PFSK-1 (cell line): ENCODE data around the gene SLC29A1.

ENCODE experiments used
- POLR2AphosphoS5 ChIP-seq: IDR thresholded peaks from 2 replicates; pipeline ENCODE4 v1.6.1; 2012; ENCODE audit warnings: low read depth, mild to moderate bottlenecking, control low read depth, low read length, moderate library complexity
- TAF1 ChIP-seq: IDR thresholded peaks from 2 replicates; pipeline ENCODE4 v1.6.1; 2012; ENCODE audit warnings: low read length, control low read depth, borderline replicate concordance; ENCODE audit not compliant: insufficient read depth
- TF ChIP-seq, protein P1 (sequence below), 2 experiments: IDR thresholded peaks; 2 replicates each; pipeline versions ENCODE4 v1.6.1 to v1.8.0; 2011 to 2012; ENCODE audit warnings: low read depth in 2 of 2, low read length in 2 of 2, control low read depth in 1 of 2, inconsistent platforms in 1 of 2, mild to moderate bottlenecking in 1 of 2, moderate library complexity in 1 of 2; ENCODE audit not compliant: insufficient read depth in 1 of 2

DNA sequence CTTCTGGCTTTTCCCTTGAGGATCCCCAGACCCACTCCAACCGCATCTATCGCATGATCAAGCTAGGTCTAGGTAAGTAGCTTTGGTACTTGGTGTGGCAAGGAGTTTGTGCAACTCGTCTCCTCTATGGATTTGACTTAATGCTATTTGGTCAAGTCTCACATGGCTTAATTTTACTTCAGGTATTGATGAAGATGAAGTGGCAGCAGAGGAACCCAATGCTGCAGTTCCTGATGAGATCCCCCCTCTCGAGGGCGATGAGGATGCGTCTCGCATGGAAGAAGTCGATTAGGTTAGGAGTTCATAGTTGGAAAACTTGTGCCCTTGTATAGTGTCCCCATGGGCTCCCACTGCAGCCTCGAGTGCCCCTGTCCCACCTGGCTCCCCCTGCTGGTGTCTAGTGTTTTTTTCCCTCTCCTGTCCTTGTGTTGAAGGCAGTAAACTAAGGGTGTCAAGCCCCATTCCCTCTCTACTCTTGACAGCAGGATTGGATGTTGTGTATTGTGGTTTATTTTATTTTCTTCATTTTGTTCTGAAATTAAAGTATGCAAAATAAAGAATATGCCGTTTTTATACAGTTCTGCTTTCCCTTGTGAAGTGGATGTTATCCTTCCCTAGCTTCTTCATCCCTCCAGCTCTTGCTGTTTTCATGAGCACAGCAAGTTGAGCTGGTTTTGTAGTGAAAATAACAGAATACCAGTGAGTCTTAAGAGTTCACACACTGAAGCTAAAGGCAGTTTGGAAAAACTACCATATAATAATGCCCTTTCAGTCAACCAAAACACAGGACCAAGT, 30.1 kb downstream of the SLC29A1 start:
- TF ChIP-seq POLR2AphosphoS5 (no peak; the same call in 1 of the 2 replicates), TAF1 (no peak)
- TF ChIP-seq, protein P1, sequence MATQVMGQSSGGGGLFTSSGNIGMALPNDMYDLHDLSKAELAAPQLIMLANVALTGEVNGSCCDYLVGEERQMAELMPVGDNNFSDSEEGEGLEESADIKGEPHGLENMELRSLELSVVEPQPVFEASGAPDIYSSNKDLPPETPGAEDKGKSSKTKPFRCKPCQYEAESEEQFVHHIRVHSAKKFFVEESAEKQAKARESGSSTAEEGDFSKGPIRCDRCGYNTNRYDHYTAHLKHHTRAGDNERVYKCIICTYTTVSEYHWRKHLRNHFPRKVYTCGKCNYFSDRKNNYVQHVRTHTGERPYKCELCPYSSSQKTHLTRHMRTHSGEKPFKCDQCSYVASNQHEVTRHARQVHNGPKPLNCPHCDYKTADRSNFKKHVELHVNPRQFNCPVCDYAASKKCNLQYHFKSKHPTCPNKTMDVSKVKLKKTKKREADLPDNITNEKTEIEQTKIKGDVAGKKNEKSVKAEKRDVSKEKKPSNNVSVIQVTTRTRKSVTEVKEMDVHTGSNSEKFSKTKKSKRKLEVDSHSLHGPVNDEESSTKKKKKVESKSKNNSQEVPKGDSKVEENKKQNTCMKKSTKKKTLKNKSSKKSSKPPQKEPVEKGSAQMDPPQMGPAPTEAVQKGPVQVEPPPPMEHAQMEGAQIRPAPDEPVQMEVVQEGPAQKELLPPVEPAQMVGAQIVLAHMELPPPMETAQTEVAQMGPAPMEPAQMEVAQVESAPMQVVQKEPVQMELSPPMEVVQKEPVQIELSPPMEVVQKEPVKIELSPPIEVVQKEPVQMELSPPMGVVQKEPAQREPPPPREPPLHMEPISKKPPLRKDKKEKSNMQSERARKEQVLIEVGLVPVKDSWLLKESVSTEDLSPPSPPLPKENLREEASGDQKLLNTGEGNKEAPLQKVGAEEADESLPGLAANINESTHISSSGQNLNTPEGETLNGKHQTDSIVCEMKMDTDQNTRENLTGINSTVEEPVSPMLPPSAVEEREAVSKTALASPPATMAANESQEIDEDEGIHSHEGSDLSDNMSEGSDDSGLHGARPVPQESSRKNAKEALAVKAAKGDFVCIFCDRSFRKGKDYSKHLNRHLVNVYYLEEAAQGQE (IDR thresholded peaks at IDR 0.05; ENCODE audit: insufficient read depth in 1 of 2, low read depth in 2 of 2, low read length in 2 of 2) = no peak
